Measurements from ENCODE around the gene MUC2.

MUC2 gene

GRCh38 chr11:1088927-1089737, 14.5 kb downstream of the MUC2 start:
- no peak for DNase-seq

GRCh38 chr11:1089738-1090599, 15.3 kb downstream of the MUC2 start:
- DNase-seq: no peak

DNA sequence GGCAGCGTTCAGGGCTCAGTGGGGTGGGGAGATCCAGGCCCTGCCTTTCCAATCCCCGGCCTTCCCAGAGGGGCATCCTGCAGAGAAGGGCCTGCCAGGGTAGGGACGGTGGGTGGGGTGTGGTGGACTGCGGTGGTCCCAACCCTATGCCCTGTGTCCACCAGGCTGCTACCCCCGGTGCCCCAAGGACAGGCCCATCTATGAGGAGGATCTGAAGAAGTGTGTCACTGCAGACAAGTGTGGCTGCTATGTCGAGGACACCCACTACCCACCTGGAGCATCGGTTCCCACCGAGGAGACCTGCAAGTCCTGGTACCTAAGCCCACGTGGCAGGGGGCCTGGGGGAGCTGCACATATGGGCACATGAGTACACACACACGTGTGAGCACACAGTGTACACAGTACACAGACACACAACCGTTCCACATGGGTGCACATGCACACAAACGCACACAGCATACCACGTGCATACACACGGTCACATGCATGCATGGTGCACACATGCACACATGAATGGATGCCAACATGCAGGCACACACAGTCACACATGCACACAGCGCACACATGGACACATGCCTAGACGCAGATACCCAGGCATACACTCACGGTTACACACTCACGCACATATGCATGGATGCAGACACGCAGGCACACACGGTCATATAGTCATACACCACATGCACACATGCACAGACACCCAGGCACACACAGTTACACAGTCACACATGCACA, 16.1 kb downstream of the MUC2 start:
- no peak for DNase-seq

DNA sequence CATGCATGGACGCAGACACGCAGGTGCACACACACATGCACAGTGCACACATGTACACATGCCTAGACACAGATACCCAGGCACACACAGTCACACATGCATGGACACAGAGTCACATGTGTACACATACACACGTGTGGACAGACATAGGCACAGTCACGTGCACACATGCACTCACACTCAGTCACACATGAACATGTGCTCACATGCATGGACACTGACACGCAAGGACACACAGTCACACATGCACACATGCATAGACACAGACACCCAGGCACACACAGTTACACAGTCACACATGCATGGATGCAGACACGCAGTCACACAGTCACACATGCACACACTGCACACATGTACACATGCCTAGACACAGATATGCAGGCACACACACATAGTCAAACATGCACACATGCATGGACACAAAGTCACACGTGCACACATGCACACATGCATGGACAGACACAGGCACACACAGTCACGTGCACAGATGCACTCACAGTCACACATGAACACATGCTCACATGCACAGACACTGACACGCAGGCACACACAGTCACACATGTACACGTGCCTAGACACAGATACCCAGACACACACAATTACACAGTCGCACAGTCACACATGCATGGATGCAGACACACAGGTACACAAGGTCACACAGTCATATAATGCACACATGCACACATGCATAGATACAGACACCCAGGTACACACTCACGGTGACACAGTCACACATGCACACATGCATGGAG, 16.8 kb downstream of the MUC2 start:
- no peak for DNase-seq

- DNase-seq: no peak
These were observed 17.5 kb downstream of the MUC2 start for GRCh38 chr11:1092145-1092670.

DNA sequence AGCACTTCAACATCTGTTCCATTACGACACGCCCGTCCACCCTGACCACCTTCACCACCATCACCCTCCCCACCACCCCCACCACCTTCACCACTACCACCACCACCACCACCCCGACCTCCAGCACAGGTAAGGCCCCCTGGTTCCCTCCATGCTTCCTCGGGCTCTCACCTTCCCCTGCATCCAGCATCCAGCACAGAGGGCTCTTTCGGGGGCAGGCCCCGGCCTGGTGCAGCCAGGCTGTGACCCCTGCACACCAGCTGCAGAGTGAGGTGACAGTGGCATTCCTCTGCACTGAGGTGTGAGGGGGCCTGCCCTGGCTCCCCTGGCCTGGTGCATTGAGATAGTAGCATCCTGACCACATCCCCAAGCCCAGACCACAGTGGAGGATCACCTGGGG, 18.2 kb downstream of the MUC2 start:
- no peak for DNase-seq

GRCh38 chr11:1099519-1100355, 25.1 kb downstream of the MUC2 start:
- no peak for DNase-seq

- DNase-seq: no peak
These were observed 26.0 kb downstream of the MUC2 start for GRCh38 chr11:1100417-1101245.

DNA sequence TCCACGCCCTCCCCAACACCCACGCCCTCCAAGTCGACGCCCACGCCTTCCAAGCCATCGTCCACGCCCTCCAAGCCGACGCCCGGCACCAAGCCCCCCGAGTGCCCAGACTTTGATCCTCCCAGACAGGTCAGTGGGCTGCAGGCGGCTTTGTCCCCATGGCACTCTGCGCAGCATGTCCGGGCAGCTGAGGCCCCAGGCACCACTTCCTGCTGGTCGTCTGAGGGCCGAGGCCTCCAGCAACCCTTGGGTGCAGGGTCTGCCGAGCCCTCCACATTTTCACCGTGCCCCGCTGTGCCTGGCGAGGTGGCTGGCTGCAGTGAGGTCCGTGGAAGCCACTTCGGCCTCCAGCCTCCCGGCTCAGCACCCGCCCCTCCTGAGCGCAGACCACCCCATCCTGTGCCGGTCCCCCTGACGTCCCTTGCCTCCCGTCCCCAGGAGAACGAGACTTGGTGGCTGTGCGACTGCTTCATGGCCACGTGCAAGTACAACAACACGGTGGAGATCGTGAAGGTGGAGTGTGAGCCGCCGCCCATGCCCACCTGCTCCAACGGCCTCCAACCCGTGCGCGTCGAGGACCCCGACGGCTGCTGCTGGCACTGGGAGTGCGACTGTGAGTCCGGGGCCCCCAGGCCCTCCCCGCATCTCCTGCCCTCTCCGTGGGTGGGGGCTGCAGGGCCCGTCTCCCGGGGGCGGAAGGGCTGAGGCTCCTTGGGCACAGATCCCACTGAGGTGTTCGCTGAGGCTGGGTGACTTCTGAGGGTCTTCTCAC, 26.8 kb downstream of the MUC2 start:
- no peak for DNase-seq

- no peak for DNase-seq
These were observed 27.7 kb downstream of the MUC2 start for GRCh38 chr11:1102221-1102971.

- DNase-seq: no peak
These were observed 28.3 kb downstream of the MUC2 start for GRCh38 chr11:1102996-1103395.

DNA sequence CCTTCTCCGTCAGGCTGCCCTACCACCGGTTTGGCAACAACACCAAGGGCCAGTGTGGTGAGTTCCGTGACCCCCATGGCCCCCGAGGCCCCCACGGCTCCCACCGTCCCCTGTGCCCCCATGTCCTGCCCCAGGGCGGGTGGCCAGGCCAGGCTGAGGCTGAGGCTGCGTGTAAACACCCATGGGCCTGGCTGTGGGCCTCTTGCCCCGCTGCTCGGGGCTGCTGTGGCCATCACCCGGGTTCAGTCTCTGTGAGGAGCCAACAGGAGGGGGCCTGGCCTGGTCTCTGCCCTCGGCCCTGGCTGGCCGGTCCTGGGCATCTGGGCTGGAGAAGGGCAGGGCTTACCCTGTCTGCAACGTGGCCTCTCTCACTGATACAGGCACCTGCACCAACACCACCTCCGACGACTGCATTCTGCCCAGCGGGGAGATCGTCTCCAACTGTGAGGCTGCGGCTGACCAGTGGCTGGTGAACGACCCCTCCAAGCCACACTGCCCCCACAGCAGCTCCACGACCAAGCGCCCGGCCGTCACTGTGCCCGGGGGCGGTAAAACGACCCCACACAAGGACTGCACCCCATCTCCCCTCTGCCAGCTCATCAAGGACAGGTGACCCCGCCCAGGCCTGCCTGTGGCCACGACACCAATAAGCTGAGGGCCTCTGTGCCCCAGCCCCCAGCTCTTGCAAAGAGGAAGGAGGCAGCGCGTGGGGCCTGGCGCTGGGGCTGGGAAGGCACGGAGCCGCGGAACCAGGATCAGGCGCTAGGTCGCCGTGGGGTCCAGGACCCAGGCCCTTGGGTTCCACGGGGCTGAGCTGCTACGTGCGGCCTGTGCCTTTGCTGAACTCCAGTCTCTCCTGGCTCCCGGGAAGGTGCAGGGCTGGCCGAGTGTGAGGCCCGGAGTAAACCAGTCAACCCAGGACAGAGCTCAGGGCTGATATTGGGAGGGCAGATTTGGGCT, 29.0 kb downstream of the MUC2 start:
- DNase-seq: no peak

GRCh38 chr11:1104411-1105182, 29.9 kb downstream of the MUC2 start:
- DNase-seq: no peak

DNA sequence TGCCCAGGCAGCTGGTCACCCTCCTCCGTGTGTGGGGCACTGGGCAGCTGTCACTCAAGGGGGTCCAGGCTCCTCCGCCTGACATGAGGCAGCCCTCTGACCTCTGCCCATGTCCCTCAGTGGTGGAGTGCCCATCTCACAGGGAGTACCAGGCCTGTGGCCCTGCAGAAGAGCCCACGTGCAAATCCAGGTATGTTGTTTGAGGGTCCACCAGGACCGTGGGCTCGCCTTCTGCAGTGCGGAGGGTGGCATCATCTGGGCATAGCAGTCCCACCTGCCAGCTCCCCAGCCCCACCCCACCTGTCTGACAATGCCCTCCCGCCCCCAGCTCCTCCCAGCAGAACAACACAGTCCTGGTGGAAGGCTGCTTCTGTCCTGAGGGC, 30.5 kb downstream of the MUC2 start:
- DNase-seq: no peak

- DNase-seq: no peak
These were observed 31.7 kb downstream of the MUC2 start for GRCh38 chr11:1106387-1106786.

DNA sequence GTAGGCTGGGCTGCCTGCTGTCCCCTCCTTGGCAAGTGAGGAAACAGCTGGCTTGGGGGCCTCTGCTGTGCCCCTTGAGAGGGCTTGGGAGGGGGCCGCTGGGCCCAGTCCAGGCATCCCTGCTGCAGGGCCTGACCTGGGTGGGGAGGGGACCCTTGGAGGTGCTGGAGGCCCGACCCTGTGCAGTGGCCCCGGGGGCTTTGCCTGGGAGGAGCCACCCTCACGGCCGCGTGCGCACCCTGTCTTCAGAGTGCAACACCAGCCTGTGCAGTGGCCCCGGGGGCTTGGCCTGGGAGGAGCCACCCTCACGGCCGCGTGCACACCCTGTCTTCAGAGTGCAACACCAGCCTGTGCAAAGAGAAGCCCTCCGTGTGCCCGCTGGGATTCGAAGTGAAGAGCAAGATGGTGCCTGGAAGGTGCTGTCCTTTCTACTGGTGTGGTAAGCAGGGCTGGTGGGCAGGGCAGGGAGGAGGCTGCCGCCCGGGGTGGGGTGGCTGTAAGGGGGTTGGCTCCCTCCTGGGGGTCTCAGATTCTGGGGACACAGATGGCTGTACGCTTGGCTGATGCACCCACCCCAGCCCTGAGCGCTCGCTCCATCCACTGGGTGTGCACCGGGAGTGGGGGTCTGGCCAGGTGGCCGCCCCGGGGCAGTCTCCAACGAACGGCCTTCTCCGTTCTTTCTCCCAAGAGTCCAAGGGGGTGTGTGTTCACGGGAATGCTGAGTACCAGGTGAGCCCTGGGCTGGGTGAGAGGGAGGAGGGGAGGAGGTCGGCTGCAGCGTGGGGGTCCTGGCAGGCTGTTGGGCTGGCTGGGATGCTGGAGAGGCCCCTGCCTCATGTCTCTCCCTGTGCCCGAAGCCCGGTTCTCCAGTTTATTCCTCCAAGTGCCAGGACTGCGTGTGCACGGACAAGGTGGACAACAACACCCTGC, 32.9 kb downstream of the MUC2 start:
- no peak for DNase-seq
